Mucosa of descending colon (tissue), 3 donors: ENCODE results near the gene CTSO. TPM values are rescaled to one million over a fixed set of nuclear protein-coding genes. Genes with fewer than 3 reads are reported as not detected.

ENCODE experiments used
- ATAC-seq: fragments of 200-7000 bp; cut with Tn5 transposase; one replicate; pipeline ENCODE4 v1.9.1; 2020; ENCODE audit warnings: mild to moderate bottlenecking, moderate library complexity
- DNase-seq, 3 donors: peaks; one replicate each; pipeline ENCODE4 v3.0.0-alpha.2; 2020
- H3K36me3 ChIP-seq: fragments of 200-600 bp; one replicate; pipeline ENCODE4 v1.8.0; 2021; ENCODE audit warnings: low read depth, mild to moderate bottlenecking
- H3K4me1 ChIP-seq: fragments of 200-600 bp; one replicate; pipeline ENCODE4 v1.8.0; 2021; ENCODE audit warnings: low read depth, mild to moderate bottlenecking
- H3K4me3 ChIP-seq: fragments of 200-600 bp; one replicate; pipeline ENCODE4 v1.8.0; 2021; ENCODE audit warnings: mild to moderate bottlenecking
- H3K9me3 ChIP-seq: fragments of 200-600 bp; one replicate; pipeline ENCODE4 v1.8.0; 2021; ENCODE audit warnings: mild to moderate bottlenecking
- intact Hi-C, 2 donors: fragments of 100-400 bp; cut with DNase I in 1 of 2; cut with micrococcal nuclease in 1 of 2; formaldehyde crosslinking; loops; one replicate each; pipeline versions ENCODE4 v1.11.0 to v1.11.1; 2022; cut with DNase I, micrococcal nuclease
- total RNA-seq, 3 donors: library from RNA; stranded (reverse); fragmentation: NEBNext Ultra II Directional in 2 of 3; extraction: Animal tissue kit (Norgen Biotek cat#: 25700) in 2 of 3; gene quantifications; one replicate each; pipeline versions ENCODE4 v1.2.1 to v1.2.4, GENCODE V29; 2021 to 2023
- TF ChIP-seq, protein P1 (sequence below): fragments of 200-600 bp; IDR thresholded peaks from one replicate; pipeline ENCODE4 v1.8.0; 2022; ENCODE audit warnings: antibody characterized with exemption, mild to moderate bottlenecking
- donor health status: DM: no; HTN: no; CAD: no; lungs with moderate emphysema.
- donor health status: DM: no; HTN: no; CAD: no.
- donor health status: DM: no; HTN: yes; CAD: no.

Gene CTSO
- total RNA-seq, 3 donors from 2014 or later: 16.3 to 19.0 (median 18.7) TPM

- Histone ChIP-seq H3K4me1 (no peaks in the 10 kb centered on the region), H3K36me3 (no peaks in the 10 kb centered on the region), H3K4me3 (no peak overlapping the region), H3K9me3 (no peaks in the 10 kb centered on the region)
- ATAC-seq: no peak
- TF ChIP-seq, protein P1, sequence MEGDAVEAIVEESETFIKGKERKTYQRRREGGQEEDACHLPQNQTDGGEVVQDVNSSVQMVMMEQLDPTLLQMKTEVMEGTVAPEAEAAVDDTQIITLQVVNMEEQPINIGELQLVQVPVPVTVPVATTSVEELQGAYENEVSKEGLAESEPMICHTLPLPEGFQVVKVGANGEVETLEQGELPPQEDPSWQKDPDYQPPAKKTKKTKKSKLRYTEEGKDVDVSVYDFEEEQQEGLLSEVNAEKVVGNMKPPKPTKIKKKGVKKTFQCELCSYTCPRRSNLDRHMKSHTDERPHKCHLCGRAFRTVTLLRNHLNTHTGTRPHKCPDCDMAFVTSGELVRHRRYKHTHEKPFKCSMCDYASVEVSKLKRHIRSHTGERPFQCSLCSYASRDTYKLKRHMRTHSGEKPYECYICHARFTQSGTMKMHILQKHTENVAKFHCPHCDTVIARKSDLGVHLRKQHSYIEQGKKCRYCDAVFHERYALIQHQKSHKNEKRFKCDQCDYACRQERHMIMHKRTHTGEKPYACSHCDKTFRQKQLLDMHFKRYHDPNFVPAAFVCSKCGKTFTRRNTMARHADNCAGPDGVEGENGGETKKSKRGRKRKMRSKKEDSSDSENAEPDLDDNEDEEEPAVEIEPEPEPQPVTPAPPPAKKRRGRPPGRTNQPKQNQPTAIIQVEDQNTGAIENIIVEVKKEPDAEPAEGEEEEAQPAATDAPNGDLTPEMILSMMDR: no peak
- no peak for DNase-seq
- intact Hi-C loops: no loop called here
Measured at GRCh38 chr4:155962767-155963166, 9.1 kb upstream of the CTSO start.

GRCh38 chr4:155961575-155961974, 7.9 kb upstream of the CTSO start:
- DNase-seq (no peak), ATAC-seq (no peak)
- Histone ChIP-seq H3K9me3 (no peaks in the 10 kb centered on the region), H3K4me3 (no peak overlapping the region), H3K4me1 (no peaks in the 10 kb centered on the region), H3K36me3 (no peaks in the 10 kb centered on the region)
- TF ChIP-seq, protein P1: no peak
- intact Hi-C loops: no loop called here

DNA sequence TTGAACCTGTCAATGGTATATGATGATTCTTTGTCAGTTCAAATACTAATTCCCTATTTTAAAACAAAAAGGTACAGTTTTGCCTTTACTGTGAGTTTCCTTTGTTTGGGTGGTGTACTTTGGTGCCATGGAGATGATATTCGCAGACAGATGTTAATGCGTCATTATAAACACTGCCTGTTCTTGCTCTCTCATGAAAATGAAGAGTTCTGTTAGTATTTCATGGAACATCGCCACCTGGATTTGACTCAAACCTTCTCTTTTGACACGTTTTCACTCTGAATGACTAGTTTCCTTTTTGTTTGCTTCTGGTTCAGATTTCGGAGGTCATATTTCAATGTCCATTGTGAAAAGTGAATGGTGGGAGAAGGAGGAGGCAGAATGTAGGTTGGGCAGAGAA, 6.9 kb upstream of the CTSO start:
- DNase-seq: peak in 1 of 3 donors; percentile 13
- no peaks in the 10 kb centered on the region for H3K9me3 ChIP-seq
- no peaks in the 10 kb centered on the region for H3K36me3 ChIP-seq
- TF ChIP-seq, protein P1: no peak
- no peaks in the 10 kb centered on the region for H3K4me1 ChIP-seq
- no peak for ATAC-seq
- intact Hi-C loops: no loop called here
- no peak overlapping the region for H3K4me3 ChIP-seq

GRCh38 chr4:155959417-155959816, 5.8 kb upstream of the CTSO start:
- H3K36me3 ChIP-seq: no peaks in the 10 kb centered on the region
- H3K4me1 ChIP-seq: peaks cover 6% of the 10 kb centered on the region
- no peaks in the 10 kb centered on the region for H3K9me3 ChIP-seq
- DNase-seq (no peak), ATAC-seq (no peak)
- no peak overlapping the region for H3K4me3 ChIP-seq
- TF ChIP-seq, protein P1: no peak
- intact Hi-C loops: loop anchor here (10.0 kb wide), 2 partner anchors 145 to 545 kb away; no protein-coding TSS in a partner anchor

GRCh38 chr4:155956461-155956860, 2.8 kb upstream of the CTSO start:
- DNase-seq: no peak
- Histone ChIP-seq H3K9me3 (no peaks in the 10 kb centered on the region), H3K4me1 (peaks cover 10% of the 10 kb centered on the region), H3K4me3 (no peak overlapping the region), H3K36me3 (no peaks in the 10 kb centered on the region)
- TF ChIP-seq, protein P1: no peak
- intact Hi-C loops: loop anchor here (10.0 kb wide), 2 partner anchors 142 to 542 kb away; no protein-coding TSS in a partner anchor
- no peak for ATAC-seq

DNA sequence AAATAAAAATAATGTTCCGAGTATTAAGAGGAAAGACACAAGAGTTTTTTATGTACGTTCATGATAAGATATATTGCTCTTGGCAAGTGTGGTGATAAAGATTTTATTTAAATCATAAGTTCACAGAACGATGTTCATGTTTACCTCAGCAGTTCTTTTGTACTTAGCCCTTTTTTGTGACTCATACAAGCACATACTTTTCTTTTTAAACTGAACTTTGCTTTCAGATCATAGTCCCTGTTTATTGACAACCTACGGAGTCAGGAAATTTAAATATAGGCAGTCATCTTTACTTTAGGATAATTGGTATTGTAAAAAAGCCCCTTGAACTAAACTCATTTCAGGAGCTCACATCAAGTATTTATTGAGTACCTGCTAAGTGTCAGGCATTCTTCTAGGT, 1.3 kb upstream of the CTSO start:
- H3K4me1 ChIP-seq: peaks cover 10% of the 10 kb centered on the region
- ATAC-seq (peak; percentile 63), DNase-seq (no peak)
- H3K4me3 ChIP-seq: no peak overlapping the region
- no peaks in the 10 kb centered on the region for H3K9me3 ChIP-seq
- intact Hi-C loops: loop anchor here (10.0 kb wide), 2 partner anchors 140 to 540 kb away; no protein-coding TSS in a partner anchor
- H3K36me3 ChIP-seq: no peaks in the 10 kb centered on the region
- TF ChIP-seq, protein P1: no peak
